ENCODE measurements around the gene FBXO44. TPM values are rescaled to one million over a fixed set of nuclear protein-coding genes. Genes with fewer than 3 reads are reported as not detected.

Gene FBXO44
- polyA plus RNA-seq, 3 donors = 1.5 to 17.8 (median 2.0) TPM

GRCh38 chr1:11693024-11693590 lies 38.4 kb downstream of the FBXO44 start:
- peaks cover 0 to 11% of the 10 kb centered on the region in 2 donors for H3K9me3 ChIP-seq (replicated peaks in 1 of 2; ENCODE audit: control insufficient read depth in 1 of 2, insufficient read depth in 1 of 2, low read length in 2 of 2)
- H2AFZ ChIP-seq (ENCODE audit: insufficient read depth, low read depth, low read length, poor library complexity, severe bottlenecking) = no peak overlapping the region
- H3K4me3 ChIP-seq (replicated peaks in 1 of 3; ENCODE audit: low read depth in 2 of 3, low read length in 3 of 3) = no peak overlapping the region
- peak; percentile 60 to 77 (median 68) for DNase-seq
- H3K4me1 Mint-ChIP-seq = peaks cover 23% of the 10 kb centered on the region
- no peaks in the 10 kb centered on the region for H3K36me3 ChIP-seq (replicated peaks in 1 of 2; ENCODE audit: control insufficient read depth in 1 of 2, insufficient read depth in 2 of 2, low read length in 2 of 2)
- WGBS (ENCODE audit: insufficient coverage) = 0% methylated on average over 3 of the region's 6 CpGs
- H3K36me3 Mint-ChIP-seq = peaks cover 2 to 6% of the 10 kb centered on the region in 2 donors
- no peak overlapping the region for H3K4me2 ChIP-seq (replicated peaks; ENCODE audit: extremely low read depth, low read length, poor library complexity, severe bottlenecking)
- H3K9me3 Mint-ChIP-seq = peaks cover 0 to 17% (median 7%) of the 10 kb centered on the region in 7 donors
- intact Hi-C loops (cut with micrococcal nuclease) = no loop called here
- H3K9ac ChIP-seq (ENCODE audit: insufficient read depth, low read length, poor library complexity, severe bottlenecking) = no peak overlapping the region
- peaks cover 55 to 82% (median 71%) of the 10 kb centered on the region in 3 donors for H3K27me3 Mint-ChIP-seq (ENCODE audit: low read depth in 3 of 3)
- peaks cover 5 to 11% of the 10 kb centered on the region in 2 donors for H3K4me1 ChIP-seq (ENCODE audit: control insufficient read depth in 1 of 2, insufficient read depth in 2 of 2, low read length in 2 of 2)
- H3K27ac ChIP-seq (ENCODE audit: low read depth in 1 of 2, low read length in 2 of 2) = no peak overlapping the region
- H3K79me2 ChIP-seq (ENCODE audit: insufficient read depth, low read length) = no peaks in the 10 kb centered on the region
- TF ChIP-seq, protein P1, sequence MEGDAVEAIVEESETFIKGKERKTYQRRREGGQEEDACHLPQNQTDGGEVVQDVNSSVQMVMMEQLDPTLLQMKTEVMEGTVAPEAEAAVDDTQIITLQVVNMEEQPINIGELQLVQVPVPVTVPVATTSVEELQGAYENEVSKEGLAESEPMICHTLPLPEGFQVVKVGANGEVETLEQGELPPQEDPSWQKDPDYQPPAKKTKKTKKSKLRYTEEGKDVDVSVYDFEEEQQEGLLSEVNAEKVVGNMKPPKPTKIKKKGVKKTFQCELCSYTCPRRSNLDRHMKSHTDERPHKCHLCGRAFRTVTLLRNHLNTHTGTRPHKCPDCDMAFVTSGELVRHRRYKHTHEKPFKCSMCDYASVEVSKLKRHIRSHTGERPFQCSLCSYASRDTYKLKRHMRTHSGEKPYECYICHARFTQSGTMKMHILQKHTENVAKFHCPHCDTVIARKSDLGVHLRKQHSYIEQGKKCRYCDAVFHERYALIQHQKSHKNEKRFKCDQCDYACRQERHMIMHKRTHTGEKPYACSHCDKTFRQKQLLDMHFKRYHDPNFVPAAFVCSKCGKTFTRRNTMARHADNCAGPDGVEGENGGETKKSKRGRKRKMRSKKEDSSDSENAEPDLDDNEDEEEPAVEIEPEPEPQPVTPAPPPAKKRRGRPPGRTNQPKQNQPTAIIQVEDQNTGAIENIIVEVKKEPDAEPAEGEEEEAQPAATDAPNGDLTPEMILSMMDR (IDR thresholded peaks at IDR 0.05) = no peak
- peak overlapping the region in 2 of 7 donors; percentile 0 to 57 for H3K27ac Mint-ChIP-seq
- H3K27me3 ChIP-seq (ENCODE audit: control insufficient read depth in 2 of 2, insufficient read depth in 2 of 2, low read length in 2 of 2) = peaks cover 41 to 59% of the 10 kb centered on the region in 2 donors
- H4K20me1 ChIP-seq (ENCODE audit: insufficient read depth, low read length) = no peaks in the 10 kb centered on the region
- H3K4me3 Mint-ChIP-seq = peak overlapping the region in 1 of 2 donors; percentile 83

DNA sequence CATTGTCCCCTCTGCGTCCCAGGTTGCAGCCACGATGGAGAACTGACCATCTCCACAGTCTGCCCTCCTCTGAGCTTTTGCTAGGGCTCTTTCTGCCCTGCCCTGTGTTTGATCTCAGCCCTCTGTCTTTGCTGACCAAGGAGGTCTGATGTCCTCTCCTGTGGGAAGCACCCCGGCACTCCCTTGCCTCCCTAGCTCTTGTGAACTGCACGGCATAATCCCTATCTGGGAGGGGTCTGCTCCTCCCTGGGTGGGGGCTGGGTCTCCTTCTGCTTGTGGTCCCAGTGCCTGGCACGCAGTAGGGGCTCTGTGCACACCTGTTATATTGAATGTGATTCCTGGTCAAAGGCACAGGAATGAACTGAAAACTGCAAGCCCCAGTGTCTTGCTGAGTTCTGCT lies 39.2 kb downstream of the FBXO44 start:
- intact Hi-C loops (cut with micrococcal nuclease) = no loop called here
- peak overlapping the region in 1 of 7 donors; percentile 4 for H3K27ac Mint-ChIP-seq

More for the DNA sequence above, 39.2 kb downstream of the FBXO44 start:
- WGBS (ENCODE audit: insufficient coverage) = 72% methylated on average over 5 of the region's 5 CpGs
- Histone ChIP-seq H3K79me2 (ENCODE audit: insufficient read depth, low read length) (no peaks in the 10 kb centered on the region), H3K27ac (ENCODE audit: low read depth in 1 of 2, low read length in 2 of 2) (no peak overlapping the region), H3K4me2 (replicated peaks; ENCODE audit: extremely low read depth, low read length, poor library complexity, severe bottlenecking) (no peak overlapping the region), H3K4me3 (replicated peaks in 1 of 3; ENCODE audit: low read depth in 2 of 3, low read length in 3 of 3) (no peak overlapping the region), H3K9ac (ENCODE audit: insufficient read depth, low read length, poor library complexity, severe bottlenecking) (no peak overlapping the region), H2AFZ (ENCODE audit: insufficient read depth, low read depth, low read length, poor library complexity, severe bottlenecking) (no peak overlapping the region), H4K20me1 (ENCODE audit: insufficient read depth, low read length) (no peaks in the 10 kb centered on the region), H3K27me3 (ENCODE audit: control insufficient read depth in 2 of 2, insufficient read depth in 2 of 2, low read length in 2 of 2) (peaks cover 41 to 54% of the 10 kb centered on the region in 2 donors), H3K4me1 (ENCODE audit: control insufficient read depth in 1 of 2, insufficient read depth in 2 of 2, low read length in 2 of 2) (peaks cover 5 to 11% of the 10 kb centered on the region in 2 donors), H3K36me3 (replicated peaks in 1 of 2; ENCODE audit: control insufficient read depth in 1 of 2, insufficient read depth in 2 of 2, low read length in 2 of 2) (no peaks in the 10 kb centered on the region), H3K9me3 (replicated peaks in 1 of 2; ENCODE audit: control insufficient read depth in 1 of 2, insufficient read depth in 1 of 2, low read length in 2 of 2) (peaks cover 0 to 11% of the 10 kb centered on the region in 2 donors)
- Mint-ChIP-seq H3K9me3 (peaks cover 0 to 17% (median 7%) of the 10 kb centered on the region in 7 donors), H3K4me3 (peak overlapping the region in 1 of 2 donors; percentile 75), H3K27me3 (ENCODE audit: low read depth in 3 of 3) (peaks cover 50 to 82% (median 64%) of the 10 kb centered on the region in 3 donors), H3K4me1 (peaks cover 23% of the 10 kb centered on the region), H3K36me3 (peaks cover 2 to 6% of the 10 kb centered on the region in 2 donors)
- TF ChIP-seq, protein P1 (IDR thresholded peaks at IDR 0.05) = no peak
- DNase-seq = no peak
